ENCODE data around the gene EYS. TPM values are rescaled to one million over a fixed set of nuclear protein-coding genes. Genes with fewer than 3 reads are reported as not detected.
"Not testable (repeated sequence)": the region's sequence is repeated elsewhere in the genome, so short reads cannot be mapped to it uniquely, and the experiment has no call there.

EYS gene
- total RNA-seq, 3 donors from 2014 or later = 0.16 to 0.61 (median 0.60) TPM

GRCh38 chr6:63888416-63888815 is 1818.6 kb downstream of the EYS start:
- no peaks in the 10 kb centered on the region for H3K4me1 ChIP-seq (ENCODE audit: low read depth)
- no peak for TF ChIP-seq CTCF (IDR thresholded peaks at IDR 0.05)
- intact Hi-C loops (cut with DNase I, micrococcal nuclease) = no loop called here
- no peaks in the 10 kb centered on the region for H3K9me3 ChIP-seq
- DNase-seq = no peak
- H3K36me3 ChIP-seq (ENCODE audit: low read depth) = no peaks in the 10 kb centered on the region
- H3K4me3 ChIP-seq = no peak overlapping the region
- ATAC-seq = no peak

GRCh38 chr6:63887804-63888203 is 1819.2 kb downstream of the EYS start:
- ATAC-seq; H3K4me1 ChIP-seq (ENCODE audit: low read depth); H3K4me3 ChIP-seq; intact Hi-C loops (cut with DNase I, micrococcal nuclease); H3K9me3 ChIP-seq; H3K36me3 ChIP-seq (ENCODE audit: low read depth); DNase-seq: not testable (repeated sequence)

- no peaks in the 10 kb centered on the region for H3K4me1 ChIP-seq (ENCODE audit: low read depth)
- ATAC-seq (no peak), DNase-seq (no peak)
- H3K36me3 ChIP-seq (ENCODE audit: low read depth) = no peaks in the 10 kb centered on the region
- no peaks in the 10 kb centered on the region for H3K9me3 ChIP-seq
- no peak overlapping the region for H3K4me3 ChIP-seq
- TF ChIP-seq CTCF (IDR thresholded peaks at IDR 0.05) = no peak
- intact Hi-C loops (cut with DNase I, micrococcal nuclease) = no loop called here
These were observed 1819.8 kb downstream of the EYS start for GRCh38 chr6:63887002-63887751.

- no peak for TF ChIP-seq CTCF (IDR thresholded peaks at IDR 0.05)
- no peak for ATAC-seq
These were observed 1820.7 kb downstream of the EYS start for GRCh38 chr6:63886341-63886740.

GRCh38 chr6:63883597-63883996 is 1823.4 kb downstream of the EYS start:
- Histone ChIP-seq H3K36me3 (ENCODE audit: low read depth) (no peaks in the 10 kb centered on the region), H3K4me1 (ENCODE audit: low read depth) (no peaks in the 10 kb centered on the region), H3K4me3 (no peak overlapping the region), H3K9me3 (no peaks in the 10 kb centered on the region)
- TF ChIP-seq CTCF (IDR thresholded peaks at IDR 0.05) = no peak
- ATAC-seq (no peak), DNase-seq (no peak)
- intact Hi-C loops (cut with DNase I, micrococcal nuclease) = no loop called here

More at GRCh38 chr6:63886341-63886740, 1820.7 kb downstream of the EYS start:
- no peak for DNase-seq
- Histone ChIP-seq H3K36me3 (ENCODE audit: low read depth) (no peaks in the 10 kb centered on the region), H3K9me3 (no peaks in the 10 kb centered on the region), H3K4me3 (no peak overlapping the region), H3K4me1 (ENCODE audit: low read depth) (no peaks in the 10 kb centered on the region)
- intact Hi-C loops (cut with DNase I, micrococcal nuclease) = no loop called here

GRCh38 chr6:63882208-63882607 is 1824.8 kb downstream of the EYS start:
- Histone ChIP-seq H3K4me3 (no peak overlapping the region), H3K4me1 (ENCODE audit: low read depth) (no peaks in the 10 kb centered on the region), H3K9me3 (no peaks in the 10 kb centered on the region), H3K36me3 (ENCODE audit: low read depth) (no peaks in the 10 kb centered on the region)
- DNase-seq = no peak
- ATAC-seq = no peak
- TF ChIP-seq CTCF (IDR thresholded peaks at IDR 0.05) = no peak
- intact Hi-C loops (cut with DNase I, micrococcal nuclease) = no loop called here

All from mucosa of descending colon (tissue), 3 donors.